Left hindlimb (tissue), 1 donor: ENCODE data around the gene TLCD4.
A peak's percentile ranks its signal among the peaks of the same experiment; 100 is the strongest.
"Not testable (repeated sequence)": the region's sequence is repeated elsewhere in the genome, so short reads cannot be mapped to it uniquely, and the experiment has no call there.

ENCODE experiments used
- DNase-seq: peaks from one replicate; pipeline ENCODE4 v3.0.0-alpha.2; 2018

Gene TLCD4, protein sequence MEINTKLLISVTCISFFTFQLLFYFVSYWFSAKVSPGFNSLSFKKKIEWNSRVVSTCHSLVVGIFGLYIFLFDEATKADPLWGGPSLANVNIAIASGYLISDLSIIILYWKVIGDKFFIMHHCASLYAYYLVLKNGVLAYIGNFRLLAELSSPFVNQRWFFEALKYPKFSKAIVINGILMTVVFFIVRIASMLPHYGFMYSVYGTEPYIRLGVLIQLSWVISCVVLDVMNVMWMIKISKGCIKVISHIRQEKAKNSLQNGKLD

DNA sequence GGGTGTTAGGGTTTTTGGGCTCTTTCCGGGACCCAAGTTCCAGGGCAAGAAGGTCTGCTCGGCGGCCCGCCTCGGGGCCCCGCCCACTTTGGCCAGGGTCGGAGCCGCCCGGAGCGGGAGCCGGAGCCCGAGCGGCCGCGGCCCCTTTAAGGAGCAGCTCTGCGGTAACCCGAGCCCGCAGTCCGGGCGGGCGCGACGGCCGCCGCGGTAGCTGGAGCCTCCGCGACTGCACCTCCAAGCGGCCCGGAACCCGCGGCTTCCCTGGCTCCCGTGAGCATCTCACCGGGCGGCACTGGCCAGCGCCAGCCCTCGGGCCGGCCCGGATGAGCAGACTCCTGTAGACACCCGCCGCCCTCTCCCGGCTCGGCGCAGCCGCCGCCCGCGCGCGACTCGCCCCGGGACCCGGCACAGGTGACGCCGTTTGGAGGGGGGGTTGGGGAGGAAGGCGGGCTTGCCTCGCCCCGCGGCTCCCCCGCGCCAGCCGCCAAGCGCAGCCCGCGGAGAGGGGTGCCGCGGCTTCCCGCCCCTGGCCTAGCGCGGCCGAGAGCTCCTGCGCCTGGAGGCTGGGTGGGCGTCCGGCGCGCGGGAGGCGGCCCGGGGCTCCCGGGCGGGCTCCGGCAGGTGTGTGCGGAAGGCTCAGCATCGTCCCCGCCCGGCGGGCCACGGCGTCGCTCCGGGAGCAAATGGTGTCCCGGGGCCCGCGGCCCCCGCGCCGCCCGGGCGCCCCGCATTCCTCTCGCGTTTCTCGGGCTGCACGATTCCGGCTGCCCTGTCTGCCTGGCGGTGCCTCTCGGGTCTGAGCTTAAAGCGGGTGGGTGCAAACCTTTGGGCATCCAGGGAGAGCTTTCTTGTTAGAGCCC is at the start of gene TLCD4:
Gene TLCD4 (plus strand): TSS at position 149 of the 860 bp plus-strand sequence. CDS start 26,547 bp downstream, outside the sequence.
- peak; percentile 76 for DNase-seq

- DNase-seq = no peak
Measured at GRCh38 chr1:95067568-95067967, 49.6 kb upstream of the TLCD4 start.

- DNase-seq = no peak
Measured at GRCh38 chr1:95068956-95069709, 48.0 kb upstream of the TLCD4 start.

GRCh38 chr1:95069710-95070093 is 47.5 kb upstream of the TLCD4 start:
- no peak for DNase-seq

DNA sequence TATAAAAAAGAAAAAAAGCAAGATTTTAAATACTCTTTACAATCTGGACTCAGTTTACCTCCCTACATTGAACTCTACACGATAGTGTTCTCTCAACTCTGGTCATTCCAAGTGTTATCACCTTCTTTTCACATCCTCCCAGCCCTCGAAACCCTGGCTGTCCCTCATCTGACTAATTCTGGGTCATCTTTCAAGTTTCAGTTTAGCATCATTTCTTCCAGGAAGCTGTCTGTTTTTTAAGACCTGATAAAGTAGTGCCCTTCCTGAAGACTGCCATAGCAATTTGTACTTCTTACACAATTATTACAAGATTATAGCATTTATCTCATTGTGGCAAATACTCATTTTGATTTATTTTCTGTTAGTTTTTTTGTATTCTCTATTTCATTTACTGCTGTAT is 45.6 kb upstream of the TLCD4 start:
- DNase-seq = no peak

DNA sequence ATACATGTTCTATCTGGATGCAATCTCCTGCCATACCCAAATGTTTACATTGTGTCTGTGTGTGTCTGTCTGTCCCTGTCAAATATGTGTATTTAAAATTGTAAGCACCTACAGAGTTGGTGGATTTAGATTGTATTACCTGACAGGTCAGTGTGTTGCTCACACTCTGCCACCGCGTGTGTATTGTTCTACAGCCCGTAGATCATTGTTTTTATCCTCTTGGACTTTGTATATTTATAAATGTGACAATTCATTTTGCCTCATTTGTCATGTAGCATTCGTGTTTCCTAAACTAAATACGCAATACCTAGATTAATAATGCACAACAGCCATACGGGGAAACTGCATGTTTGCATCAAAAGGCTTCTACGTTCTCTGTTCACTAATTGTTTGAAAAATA is 45.0 kb upstream of the TLCD4 start:
- DNase-seq = no peak

GRCh38 chr1:95072532-95073419 is 44.4 kb upstream of the TLCD4 start, which contains the start of gene ALG14:
Gene ALG14, minus strand, starts transcription at chr1:95072951. Its CDS starts 53 bp downstream, at chr1:95072898.
- peak; percentile 97 for DNase-seq

- no peak for DNase-seq
Measured at GRCh38 chr1:95073446-95073845, 43.7 kb upstream of the TLCD4 start.

- DNase-seq = no peak
Measured at GRCh38 chr1:95076034-95076433, 41.1 kb upstream of the TLCD4 start.

DNA sequence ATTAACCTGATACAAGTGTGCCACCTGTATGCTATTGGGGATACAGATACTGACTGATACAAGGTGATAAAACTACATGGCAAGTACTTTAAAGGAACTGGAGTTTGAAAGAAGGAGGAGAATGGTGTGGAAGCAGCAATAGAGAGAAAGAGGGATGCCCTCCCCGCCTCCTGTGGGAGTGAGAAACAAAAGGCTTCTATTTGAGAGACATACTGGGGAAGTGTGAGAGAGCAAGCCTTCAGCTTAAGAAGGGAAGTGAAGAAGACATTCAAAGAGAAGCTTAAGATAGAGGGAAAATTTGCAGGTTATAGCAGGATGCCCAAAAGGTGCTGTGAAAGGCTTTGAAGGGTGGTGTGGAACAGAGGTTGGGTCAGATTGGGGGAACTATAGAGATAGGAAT is 36.7 kb upstream of the TLCD4 start:
- no peak for DNase-seq

GRCh38 chr1:95080879-95081278 is 36.3 kb upstream of the TLCD4 start:
- no peak for DNase-seq

GRCh38 chr1:95084317-95085176 is 32.6 kb upstream of the TLCD4 start:
- DNase-seq = no peak

DNA sequence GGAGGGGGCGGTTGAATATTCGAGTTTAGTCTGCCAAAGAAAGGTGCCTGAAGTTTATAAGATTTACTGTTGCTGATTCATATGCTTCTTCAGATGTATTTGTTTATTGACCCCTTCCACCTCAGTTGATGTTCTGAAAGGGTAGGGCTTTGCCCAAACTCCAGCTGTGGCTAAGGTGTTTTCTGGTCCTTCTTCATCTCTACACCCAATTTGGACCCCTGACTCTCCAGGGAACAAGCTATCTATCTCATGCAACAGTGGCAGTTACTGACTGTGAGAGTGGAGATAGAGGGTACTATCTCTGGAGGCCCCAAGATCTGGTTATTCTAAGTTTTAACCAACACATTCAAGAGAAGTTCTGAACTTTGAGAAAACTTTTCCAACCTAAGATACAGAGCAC is 31.8 kb upstream of the TLCD4 start:
- DNase-seq = no peak

- peak; percentile 39 for DNase-seq
Measured at GRCh38 chr1:95086949-95087533, 30.1 kb upstream of the TLCD4 start.

GRCh38 chr1:95088303-95088702 is 28.9 kb upstream of the TLCD4 start:
- no peak for DNase-seq

GRCh38 chr1:95089650-95090287 is 27.4 kb upstream of the TLCD4 start:
- no peak for DNase-seq

- DNase-seq = not testable (repeated sequence)
Measured at GRCh38 chr1:95091290-95091689, 25.9 kb upstream of the TLCD4 start.

DNA sequence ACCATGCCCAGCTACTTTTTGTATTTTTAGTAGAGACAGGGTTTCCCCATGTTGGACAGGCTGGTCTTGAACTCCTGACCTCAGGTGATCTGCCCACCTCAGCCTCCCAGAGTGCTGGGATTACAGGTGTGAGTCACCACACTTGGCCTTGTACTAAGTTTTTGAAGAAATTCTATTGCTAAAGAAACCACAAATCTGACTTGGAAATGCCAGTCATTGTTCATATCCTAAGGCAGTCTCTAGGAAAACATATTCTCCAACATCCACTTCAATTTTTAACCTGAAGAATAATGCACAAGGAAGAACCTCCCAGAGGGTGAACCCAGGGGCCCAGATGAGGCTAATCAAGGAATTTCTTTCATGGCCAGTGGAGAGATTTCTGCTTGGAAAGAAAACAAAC is 24.3 kb upstream of the TLCD4 start:
- not testable (repeated sequence) for DNase-seq

DNA sequence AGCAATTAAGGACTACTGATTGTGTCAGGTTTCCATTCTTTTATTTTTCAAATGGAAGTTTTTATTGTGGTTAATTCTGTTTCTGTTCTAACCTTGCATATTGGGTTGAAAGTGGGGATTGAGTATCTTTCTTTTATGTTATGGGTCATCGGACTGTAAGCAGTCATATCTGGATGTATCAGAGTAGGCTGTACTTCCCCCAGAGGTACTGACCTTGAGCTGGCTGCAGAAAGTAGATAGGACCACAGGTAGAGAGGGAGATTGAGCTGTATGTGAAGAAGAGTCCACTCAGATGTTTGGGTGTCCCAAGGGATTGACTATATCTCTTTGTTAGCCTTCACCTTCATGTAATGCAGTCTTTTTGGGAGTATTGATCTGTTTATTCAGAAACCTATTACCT is 23.9 kb upstream of the TLCD4 start:
- no peak for DNase-seq

DNA sequence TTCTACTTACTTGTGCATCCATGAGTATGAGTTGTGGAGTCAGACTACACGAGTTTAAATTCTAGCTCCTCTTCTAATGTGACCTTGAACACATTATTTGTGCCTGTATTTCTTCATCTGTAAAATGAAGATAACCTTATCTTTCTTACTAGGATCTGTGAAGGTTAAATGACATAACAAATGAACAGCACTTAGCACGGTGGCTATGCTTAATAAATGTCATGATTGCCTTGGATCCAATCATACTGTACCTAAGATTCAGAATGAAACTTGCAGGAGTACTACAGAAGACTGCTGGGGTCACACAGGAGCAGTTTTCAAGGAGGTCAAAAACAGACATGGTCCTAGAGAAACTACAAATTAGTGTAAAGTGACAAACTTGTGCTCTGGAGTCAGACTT is 22.2 kb upstream of the TLCD4 start:
- no peak for DNase-seq
